RCC 7860 (cell line): ENCODE data around the gene HOXA2.

Experiments used
- DNase-seq: peaks from one replicate; pipeline ENCODE4 v3.0.0-alpha.2; 2015; ENCODE audit warnings: low spot score
- FAIRE-seq: peaks from 2 replicates; lab custom pipeline; 2012; peaks lifted over from hg19 to GRCh38; lab: Jason Lieb, UNC

Gene HOXA2

GRCh38 chr7:27141923-27142579, 39.6 kb upstream of the HOXA2 start:
- DNase-seq (peak; percentile 76), FAIRE-seq (peak; percentile 58)

- DNase-seq = no peak
- no peak for FAIRE-seq
Measured at GRCh38 chr7:27141137-27141922, 38.8 kb upstream of the HOXA2 start.

GRCh38 chr7:27140126-27140857, 37.8 kb upstream of the HOXA2 start:
- FAIRE-seq = no peak
- DNase-seq = no peak

- DNase-seq (no peak), FAIRE-seq (no peak)
Measured at GRCh38 chr7:27139334-27140125, 37.0 kb upstream of the HOXA2 start.

- DNase-seq (no peak), FAIRE-seq (no peak)
Measured at GRCh38 chr7:27138985-27139333, 36.5 kb upstream of the HOXA2 start.

- FAIRE-seq = no peak
Measured at GRCh38 chr7:27138472-27138871, 36.0 kb upstream of the HOXA2 start.

GRCh38 chr7:27137640-27138315, 35.3 kb upstream of the HOXA2 start:
- FAIRE-seq (peak; percentile 74), DNase-seq (no peak)

More at GRCh38 chr7:27138472-27138871, 36.0 kb upstream of the HOXA2 start:
- DNase-seq = no peak

- FAIRE-seq = peak; percentile 96
- peak; percentile 80 for DNase-seq
Measured at GRCh38 chr7:27134392-27134791, 31.9 kb upstream of the HOXA2 start.

- FAIRE-seq (no peak), DNase-seq (peak; percentile 10)
Measured at GRCh38 chr7:27133409-27134231, 31.1 kb upstream of the HOXA2 start.

GRCh38 chr7:27132978-27133377, 30.5 kb upstream of the HOXA2 start:
- peak; percentile 3 for DNase-seq
- FAIRE-seq = no peak

- peak; percentile 42 for FAIRE-seq
- peak; percentile 4 for DNase-seq
Measured at GRCh38 chr7:27132214-27132613, 29.7 kb upstream of the HOXA2 start.

GRCh38 chr7:27131390-27131819, 28.9 kb upstream of the HOXA2 start:
- FAIRE-seq (no peak), DNase-seq (no peak)

- DNase-seq (peak; percentile 82), FAIRE-seq (no peak)
Measured at GRCh38 chr7:27130540-27131389, 28.3 kb upstream of the HOXA2 start, which contains the start of gene HOXA4. HOXA4 (minus strand) TSS chr7:27130757; CDS start chr7:27130733, 24 bp downstream.

GRCh38 chr7:27129729-27130539, 27.5 kb upstream of the HOXA2 start:
- DNase-seq (peak; percentile 11), FAIRE-seq (no peak)

- DNase-seq = peak; percentile 39
- FAIRE-seq = no peak
Measured at GRCh38 chr7:27128776-27129728, 26.6 kb upstream of the HOXA2 start.

- FAIRE-seq = peak; percentile 49
- DNase-seq = no peak
Measured at GRCh38 chr7:27128034-27128433, 25.6 kb upstream of the HOXA2 start.
